ENCODE results near the gene FGFBP3. TPM values are rescaled to one million over a fixed set of nuclear protein-coding genes. Genes with fewer than 3 reads are reported as not detected.
A peak's percentile ranks its signal among the peaks of the same experiment; 100 is the strongest.

The FGFBP3 gene
- total RNA-seq, 4 donors from 2014 or later = 0.58 to 1.7 (median 0.85) TPM

DNA sequence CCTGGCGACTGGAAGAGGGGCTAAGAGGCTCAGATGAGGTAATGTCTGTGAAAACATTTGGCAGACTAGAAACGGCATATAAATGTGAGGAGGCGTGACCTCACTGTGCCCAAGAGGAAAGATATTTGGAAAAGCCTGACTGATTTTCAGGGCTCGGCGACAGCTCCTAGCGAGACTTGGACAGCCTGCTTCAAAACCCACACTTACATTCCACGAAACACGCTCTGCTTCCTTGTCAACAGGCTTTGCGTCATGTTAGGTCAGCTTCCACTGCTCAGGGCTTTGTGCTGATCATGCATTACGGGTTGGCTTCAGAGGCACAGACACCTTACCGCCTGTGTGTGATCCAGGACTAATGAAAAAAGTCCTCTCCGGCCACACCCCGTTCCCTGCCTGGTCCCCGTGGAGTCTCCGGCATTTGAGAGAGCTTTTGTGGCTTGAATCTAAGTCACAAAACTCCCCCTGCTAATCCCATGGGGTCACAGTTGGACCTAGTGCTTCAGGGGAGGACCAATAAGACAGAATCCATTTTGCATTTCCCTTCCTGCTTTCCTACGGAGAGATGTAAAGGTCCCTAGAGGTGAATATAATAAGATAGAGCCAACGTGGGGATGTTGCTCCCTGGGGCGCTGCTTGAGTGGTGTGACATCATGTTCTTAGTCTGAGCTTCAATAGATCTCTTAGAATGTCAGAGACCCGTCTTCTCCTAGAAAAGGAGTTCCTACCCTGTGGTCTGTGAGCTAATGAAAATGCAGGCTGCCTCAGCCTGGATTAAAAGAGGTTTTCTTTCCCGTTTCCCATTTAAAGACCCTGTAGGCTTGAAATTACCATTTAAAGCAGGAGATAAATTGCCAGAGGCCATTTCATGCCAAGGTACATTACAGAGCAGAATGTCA, 25.5 kb downstream of the FGFBP3 start:
- no peaks in the 10 kb centered on the region for H3K36me3 ChIP-seq
- intact Hi-C loops (cut with DNase I) = no loop called here
- peaks cover 26 to 35% (median 31%) of the 10 kb centered on the region in 4 donors for H3K4me1 ChIP-seq
- DNase-seq (ENCODE audit: extremely low spot score) = no peak
- 47% methylated on average over 18 of the region's 20 CpGs for WGBS
- H3K9me3 ChIP-seq = no peaks in the 10 kb centered on the region
- peak overlapping the region; percentile 23 to 41 (median 33) for H3K27ac ChIP-seq (replicated peaks in 1 of 4)
- no peaks in the 10 kb centered on the region for H3K27me3 ChIP-seq
- TF ChIP-seq POLR2A (IDR thresholded peaks at IDR 0.05; ENCODE audit: low read depth) (no peak), POLR2AphosphoS5 (IDR thresholded peaks at IDR 0.05) (no peak), CTCF (IDR thresholded peaks at IDR 0.05) (no peak), EP300 (IDR thresholded peaks at IDR 0.05) (no peak)
- peak overlapping the region in 2 of 4 donors; percentile 6 to 33 for H3K4me3 ChIP-seq

DNA sequence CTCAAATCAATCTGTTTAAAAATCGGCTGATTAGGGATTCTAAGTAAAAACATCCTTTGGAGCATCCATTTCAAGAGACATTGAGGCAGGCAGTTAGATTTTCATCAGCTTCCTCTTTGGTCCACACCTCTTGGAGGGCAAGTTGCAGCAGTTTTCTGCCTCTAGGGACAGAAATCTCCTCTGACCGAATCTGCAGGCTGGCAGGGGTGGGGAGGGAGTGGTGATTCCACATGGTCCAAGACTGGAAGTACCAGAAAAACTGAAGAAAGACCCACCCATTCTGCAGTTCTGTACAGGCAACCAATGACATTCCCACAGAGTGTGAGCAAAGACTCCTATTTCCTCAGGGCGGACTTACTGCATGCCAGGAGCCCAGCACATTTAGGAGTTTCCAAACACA, 29.0 kb downstream of the FGFBP3 start:
- H3K4me3 ChIP-seq = no peak overlapping the region
- no peaks in the 10 kb centered on the region for H3K9me3 ChIP-seq
- WGBS = 36% methylated on average over 3 of the region's 3 CpGs
- DNase-seq (ENCODE audit: extremely low spot score) = no peak
- no peaks in the 10 kb centered on the region for H3K36me3 ChIP-seq
- TF ChIP-seq EP300 (IDR thresholded peaks at IDR 0.05) = no peak
- TF ChIP-seq POLR2AphosphoS5 (IDR thresholded peaks at IDR 0.05) = no peak
- no peak for TF ChIP-seq CTCF (IDR thresholded peaks at IDR 0.05)
- TF ChIP-seq POLR2A (IDR thresholded peaks at IDR 0.05; ENCODE audit: low read depth) = no peak
- intact Hi-C loops (cut with DNase I) = no loop called here
- H3K27me3 ChIP-seq = no peaks in the 10 kb centered on the region
- H3K27ac ChIP-seq (replicated peaks in 1 of 4) = no peak overlapping the region
- peaks cover 17 to 20% (median 18%) of the 10 kb centered on the region in 4 donors for H3K4me1 ChIP-seq

GRCh38 chr10:91879515-91880170, 29.6 kb downstream of the FGFBP3 start:
- no peaks in the 10 kb centered on the region for H3K36me3 ChIP-seq
- no peaks in the 10 kb centered on the region for H3K27me3 ChIP-seq
- peaks cover 10 to 16% (median 12%) of the 10 kb centered on the region in 4 donors for H3K4me1 ChIP-seq
- H3K4me3 ChIP-seq = no peak overlapping the region
- WGBS = 43% methylated on average over 7 of the region's 7 CpGs
- H3K27ac ChIP-seq (replicated peaks in 1 of 4) = no peak overlapping the region
- H3K9me3 ChIP-seq = no peaks in the 10 kb centered on the region
- TF ChIP-seq CTCF (IDR thresholded peaks at IDR 0.05) (no peak), POLR2A (IDR thresholded peaks at IDR 0.05; ENCODE audit: low read depth) (no peak), EP300 (IDR thresholded peaks at IDR 0.05) (no peak), POLR2AphosphoS5 (IDR thresholded peaks at IDR 0.05) (no peak)
- no peak for DNase-seq (ENCODE audit: extremely low spot score)
- intact Hi-C loops (cut with DNase I) = no loop called here

DNA sequence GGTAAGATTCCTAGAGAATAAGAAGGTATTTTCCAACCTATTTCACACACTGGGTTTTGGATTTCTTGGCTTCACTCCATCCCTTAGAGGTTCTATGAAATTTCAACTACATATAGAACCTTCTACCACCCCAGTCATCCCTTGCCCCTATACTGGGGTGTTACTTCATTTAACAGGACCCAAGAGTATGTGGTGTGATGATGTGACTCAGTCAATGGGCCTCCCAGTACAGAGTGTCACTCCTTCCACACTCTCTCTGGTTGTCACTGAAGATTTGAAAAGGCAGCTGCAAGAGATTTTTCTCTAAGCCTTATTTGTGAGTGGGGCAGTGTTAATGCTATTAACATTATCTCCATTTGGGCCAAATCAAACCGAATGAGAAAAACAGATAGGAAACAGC, 33.5 kb downstream of the FGFBP3 start:
- no peak overlapping the region for H3K27ac ChIP-seq (replicated peaks in 1 of 4)
- no peak for DNase-seq (ENCODE audit: extremely low spot score)
- TF ChIP-seq POLR2AphosphoS5 (IDR thresholded peaks at IDR 0.05) (no peak), POLR2A (IDR thresholded peaks at IDR 0.05; ENCODE audit: low read depth) (no peak), CTCF (IDR thresholded peaks at IDR 0.05) (no peak), EP300 (IDR thresholded peaks at IDR 0.05) (no peak)
- H3K9me3 ChIP-seq = no peaks in the 10 kb centered on the region
- WGBS = 89% methylated on average over 1 of the region's 1 CpG
- H3K4me3 ChIP-seq = no peak overlapping the region
- no peaks in the 10 kb centered on the region for H3K36me3 ChIP-seq
- intact Hi-C loops (cut with DNase I) = no loop called here
- peaks cover 0 to 5% (median 0%) of the 10 kb centered on the region in 4 donors for H3K4me1 ChIP-seq
- H3K27me3 ChIP-seq = no peaks in the 10 kb centered on the region

Measured in esophagus muscularis mucosa (tissue), 4 donors.